T-helper 1 cell treated with Interleukin-12 subunit alpha and Interleukin-12 subunit beta and Interleukin-4 antibody, amounts not matched to agents 30 μg/mL and 1 μg/mL, for 36 hours (primary cell): ENCODE data around the gene RPL32.
"Not testable (repeated sequence)": the region's sequence is repeated elsewhere in the genome, so short reads cannot be mapped to it uniquely, and the experiment has no call there.

Experiments used
- H3K27ac Mint-ChIP-seq: one replicate; pipeline ENCODE4 v1.8.0; 2021; ENCODE audit warnings: mild to moderate bottlenecking, mixed read lengths
- H3K27me3 Mint-ChIP-seq: one replicate; pipeline ENCODE4 v1.8.0; 2021; ENCODE audit warnings: low read depth, mixed read lengths
- H3K36me3 Mint-ChIP-seq: one replicate; pipeline ENCODE4 v1.8.0; 2021; ENCODE audit warnings: low read depth, mixed read lengths
- H3K4me1 Mint-ChIP-seq: one replicate; pipeline ENCODE4 v1.8.0; 2021; ENCODE audit warnings: low read depth, mixed read lengths
- H3K4me3 Mint-ChIP-seq: one replicate; pipeline ENCODE4 v1.8.0; 2021; ENCODE audit warnings: mild to moderate bottlenecking, moderate library complexity, mixed read lengths
- H3K9me3 Mint-ChIP-seq: one replicate; pipeline ENCODE4 v1.8.0; 2021; ENCODE audit warnings: mixed read lengths

Gene RPL32

DNA sequence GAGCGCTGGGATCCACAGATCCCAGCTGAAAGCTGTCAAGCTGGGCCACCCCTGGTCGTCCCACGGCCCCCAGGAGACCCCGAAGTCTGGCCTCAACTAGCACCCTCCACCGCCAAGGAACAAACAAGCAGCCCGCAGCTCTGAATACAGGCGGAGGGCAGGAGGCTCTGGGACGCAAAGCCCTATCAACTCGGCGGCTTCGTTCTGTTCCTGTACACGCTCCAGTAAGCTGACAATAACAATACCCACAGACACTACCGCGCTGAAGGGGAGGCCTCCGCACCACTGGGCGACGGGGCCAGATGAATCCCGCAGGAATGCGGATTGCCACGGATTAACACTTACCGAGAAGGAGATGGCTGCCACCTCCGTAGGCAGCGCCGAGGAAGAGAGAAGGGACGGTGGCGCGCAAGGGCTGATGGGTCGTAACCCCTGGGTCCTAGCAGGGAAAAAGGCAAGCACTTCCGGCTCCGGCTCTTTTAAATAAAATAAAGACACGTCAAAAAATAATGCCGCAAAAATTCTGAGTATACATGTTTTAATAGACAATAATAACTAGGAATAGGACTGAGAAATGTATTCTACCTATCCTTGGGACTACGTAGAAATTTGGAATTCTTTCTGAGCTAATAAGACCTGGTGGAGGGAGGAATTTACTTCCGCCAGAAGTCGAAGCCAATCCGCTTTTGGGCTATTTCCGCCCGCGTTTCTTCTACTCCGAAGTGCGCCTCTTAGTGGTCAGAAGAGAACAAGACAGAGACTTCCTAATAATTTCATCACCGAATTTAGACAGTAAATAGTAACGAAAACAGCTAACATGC is at the start of gene RPL32:
TSS of gene RPL32 (minus strand) at position 417 of the 821 bp plus-strand sequence. CDS start 1,328 bp downstream, outside the sequence.
- Mint-ChIP-seq H3K9me3 (no peaks in the 10 kb centered on the region), H3K36me3 (peaks cover 43% of the 10 kb centered on the region), H3K4me1 (peaks cover 44% of the 10 kb centered on the region), H3K4me3 (peak within 1 kb of the TSS; percentile 98), H3K27ac (peak within 1 kb of the TSS; percentile 99), H3K27me3 (no peaks in the 10 kb centered on the region)

DNA sequence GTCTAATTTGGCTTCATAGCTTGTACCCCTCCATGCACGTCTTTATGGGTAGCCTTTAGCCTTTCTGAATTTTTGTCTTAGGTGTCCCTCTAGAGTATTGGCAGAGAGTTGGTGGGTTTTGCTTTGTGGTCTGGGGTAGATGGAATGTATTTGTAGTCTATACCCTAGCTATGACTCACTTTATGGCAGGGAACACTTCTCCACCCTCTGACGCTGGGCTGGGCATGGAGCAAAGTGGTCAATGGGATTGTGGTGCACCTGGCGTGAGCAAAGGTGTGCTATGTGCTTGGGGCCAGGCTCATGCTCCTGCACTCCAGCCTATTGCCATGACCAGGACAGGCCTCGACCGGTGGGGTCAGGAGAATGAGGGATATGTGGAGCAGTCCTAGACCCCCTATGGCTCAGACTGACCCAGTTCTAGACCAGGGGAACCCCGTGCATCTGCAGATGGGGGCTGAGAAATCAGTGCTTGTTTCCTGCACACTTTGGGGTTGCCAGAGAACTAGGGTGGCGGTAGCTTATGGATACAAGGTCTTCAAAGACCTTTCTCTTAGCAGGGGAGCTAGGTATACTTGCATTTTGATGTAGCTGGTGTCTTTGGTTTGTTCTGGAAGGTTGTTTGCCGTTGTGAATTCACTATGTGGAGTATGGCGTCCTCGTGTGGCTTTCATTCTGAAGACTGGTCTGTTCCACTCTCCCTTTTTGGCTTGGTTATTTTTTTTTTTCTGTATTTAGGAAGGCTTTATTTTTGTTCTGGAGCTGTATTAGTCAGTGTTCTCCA is 49.4 kb upstream of the RPL32 start:
- Mint-ChIP-seq H3K9me3 (no peaks in the 10 kb centered on the region), H3K27ac (no peak overlapping the region), H3K4me3 (no peak overlapping the region), H3K4me1 (peaks cover 13% of the 10 kb centered on the region), H3K36me3 (no peaks in the 10 kb centered on the region), H3K27me3 (peaks cover 44% of the 10 kb centered on the region)

DNA sequence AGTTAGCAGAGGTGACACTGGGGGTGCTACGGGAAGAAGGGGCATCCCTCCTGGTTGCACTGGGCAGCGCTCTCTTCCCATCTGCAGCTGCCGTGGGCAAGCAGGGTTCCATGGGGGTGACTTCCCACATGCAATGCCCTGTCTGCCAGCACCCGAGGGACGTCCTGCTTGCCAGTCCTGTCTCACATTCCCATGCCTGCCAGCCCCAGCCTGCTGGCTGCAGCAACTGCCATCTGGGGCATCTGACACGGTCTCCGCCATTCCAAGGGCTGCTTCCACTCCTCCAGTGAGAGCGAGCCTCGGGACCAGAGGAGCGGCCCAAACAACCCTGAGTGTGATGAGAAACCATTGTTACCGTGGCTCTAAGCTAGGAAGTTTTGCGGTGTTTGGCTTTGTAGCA is 45.4 kb upstream of the RPL32 start:
- Mint-ChIP-seq H3K27me3 (peaks cover 48% of the 10 kb centered on the region), H3K9me3 (no peaks in the 10 kb centered on the region), H3K4me1 (peaks cover 10% of the 10 kb centered on the region), H3K27ac (no peak overlapping the region), H3K4me3 (no peak overlapping the region), H3K36me3 (no peaks in the 10 kb centered on the region)

DNA sequence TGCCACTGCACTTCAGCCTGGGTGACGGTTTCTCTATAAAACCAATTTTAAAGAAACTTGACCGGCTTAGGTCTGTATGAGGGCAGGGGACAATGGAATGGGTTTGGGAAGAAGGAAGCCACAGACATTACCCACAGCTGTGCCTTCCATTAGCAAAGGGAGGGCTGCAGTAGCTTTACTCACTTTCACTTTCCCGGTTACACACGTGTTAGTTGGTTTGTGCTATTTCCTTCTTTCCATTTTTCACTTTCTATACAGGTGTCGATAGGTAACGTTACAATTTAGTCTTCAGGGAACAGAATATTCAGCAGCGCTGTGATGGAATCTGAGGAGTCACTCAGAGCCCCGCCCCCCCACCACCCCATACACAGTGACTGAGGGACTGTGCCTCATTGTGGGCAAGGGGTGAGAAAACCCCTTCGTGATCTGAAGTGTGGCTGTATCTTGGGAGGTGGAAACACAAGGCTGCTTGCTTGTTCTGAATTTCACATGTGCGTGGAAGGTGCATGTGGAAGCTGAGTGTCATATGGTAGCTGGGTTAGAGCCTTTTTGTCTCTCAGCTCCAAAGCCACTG is 44.8 kb upstream of the RPL32 start:
- Mint-ChIP-seq H3K4me3 (no peak overlapping the region), H3K4me1 (peaks cover 9% of the 10 kb centered on the region), H3K27ac (no peak overlapping the region), H3K36me3 (no peaks in the 10 kb centered on the region), H3K9me3 (no peaks in the 10 kb centered on the region), H3K27me3 (peaks cover 49% of the 10 kb centered on the region)

DNA sequence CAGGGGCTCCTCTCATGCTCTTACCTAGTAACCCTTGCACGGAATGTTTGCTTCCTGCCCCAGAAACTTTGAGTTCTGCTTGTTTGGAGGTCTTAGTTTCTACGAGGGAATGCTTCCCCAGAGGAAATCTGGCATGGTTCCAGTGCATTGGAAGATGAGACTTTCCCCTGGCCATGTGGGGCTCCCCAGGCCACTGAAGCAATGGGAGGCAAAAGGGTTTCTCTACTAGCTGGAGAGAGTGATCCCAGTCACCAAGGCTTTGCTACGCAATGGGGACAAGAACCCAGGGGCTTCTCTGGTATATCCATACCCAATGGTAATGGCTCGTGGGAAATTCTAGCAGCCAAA is 44.2 kb upstream of the RPL32 start:
- Mint-ChIP-seq H3K27ac (no peak overlapping the region), H3K4me3 (no peak overlapping the region), H3K4me1 (peaks cover 9% of the 10 kb centered on the region), H3K27me3 (peaks cover 45% of the 10 kb centered on the region), H3K9me3 (no peaks in the 10 kb centered on the region), H3K36me3 (no peaks in the 10 kb centered on the region)

DNA sequence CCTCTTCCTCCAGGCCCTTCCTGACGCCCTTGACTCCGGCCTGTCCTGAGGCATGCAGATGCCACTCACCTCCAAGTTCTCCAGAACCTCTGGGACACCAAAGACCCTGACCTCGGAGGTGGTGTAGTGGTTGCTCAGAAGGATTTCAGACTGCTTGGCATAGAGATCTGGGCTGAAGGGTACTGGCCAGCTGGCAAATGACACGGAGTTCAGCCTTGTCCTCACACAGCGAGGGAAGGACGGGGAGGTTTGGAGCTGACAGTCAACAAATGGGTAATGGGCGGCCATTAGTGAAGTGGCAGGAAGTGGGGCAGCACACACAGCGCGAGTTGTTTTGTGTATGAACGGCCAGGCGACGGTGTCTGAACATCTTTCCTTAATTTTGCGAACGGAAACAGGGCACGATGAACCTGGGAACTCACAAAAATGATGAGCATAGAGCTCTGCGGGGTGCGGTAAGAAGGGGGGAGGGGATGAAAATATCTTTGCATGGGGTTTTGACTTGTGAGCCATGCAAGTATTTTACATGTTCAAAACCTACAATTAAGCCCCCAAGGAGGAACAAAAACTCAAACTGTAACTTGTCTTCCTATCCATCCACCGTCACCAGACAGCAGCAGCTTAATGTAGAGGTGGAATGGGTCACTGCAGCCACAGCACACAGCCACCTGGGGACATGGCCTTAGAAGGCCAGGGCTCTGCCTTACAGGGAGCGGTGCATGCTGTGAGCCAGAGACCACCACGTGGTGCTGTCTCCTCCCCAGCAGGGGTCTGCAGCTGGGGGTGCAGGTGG is 43.6 kb upstream of the RPL32 start:
- Mint-ChIP-seq H3K4me1 (peaks cover 9% of the 10 kb centered on the region), H3K27me3 (peaks cover 42% of the 10 kb centered on the region), H3K36me3 (no peaks in the 10 kb centered on the region), H3K4me3 (no peak overlapping the region), H3K9me3 (no peaks in the 10 kb centered on the region), H3K27ac (no peak overlapping the region)

DNA sequence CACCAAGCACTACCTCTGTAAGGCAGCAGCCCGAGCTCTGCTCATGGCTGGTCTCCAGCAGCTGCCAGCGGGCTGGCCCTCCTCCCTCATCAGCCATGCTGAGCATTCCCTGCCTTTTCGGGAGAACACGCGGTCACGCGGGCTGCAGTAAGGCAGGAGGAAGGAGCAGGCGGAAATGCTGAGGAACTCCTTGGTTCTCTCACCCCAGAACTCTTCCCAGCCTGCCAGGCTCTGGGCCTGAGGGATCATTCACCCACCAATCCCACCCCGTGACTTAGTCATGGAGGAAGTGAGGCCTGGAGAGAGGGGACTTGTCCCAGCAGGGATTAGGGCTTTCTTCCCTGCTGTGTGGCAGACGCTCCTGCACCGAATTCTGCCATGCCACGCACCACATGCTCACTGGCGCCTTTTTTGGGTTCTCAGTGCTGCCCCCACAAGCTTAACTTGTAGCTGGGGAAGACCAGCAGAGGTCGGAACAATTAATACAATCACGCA is 42.9 kb upstream of the RPL32 start:
- no peaks in the 10 kb centered on the region for H3K36me3 Mint-ChIP-seq
- peaks cover 37% of the 10 kb centered on the region for H3K27me3 Mint-ChIP-seq
- H3K27ac Mint-ChIP-seq, result no peak overlapping the region
- H3K4me3 Mint-ChIP-seq, result no peak overlapping the region
- H3K4me1 Mint-ChIP-seq, result peaks cover 9% of the 10 kb centered on the region
- H3K9me3 Mint-ChIP-seq, result no peaks in the 10 kb centered on the region

DNA sequence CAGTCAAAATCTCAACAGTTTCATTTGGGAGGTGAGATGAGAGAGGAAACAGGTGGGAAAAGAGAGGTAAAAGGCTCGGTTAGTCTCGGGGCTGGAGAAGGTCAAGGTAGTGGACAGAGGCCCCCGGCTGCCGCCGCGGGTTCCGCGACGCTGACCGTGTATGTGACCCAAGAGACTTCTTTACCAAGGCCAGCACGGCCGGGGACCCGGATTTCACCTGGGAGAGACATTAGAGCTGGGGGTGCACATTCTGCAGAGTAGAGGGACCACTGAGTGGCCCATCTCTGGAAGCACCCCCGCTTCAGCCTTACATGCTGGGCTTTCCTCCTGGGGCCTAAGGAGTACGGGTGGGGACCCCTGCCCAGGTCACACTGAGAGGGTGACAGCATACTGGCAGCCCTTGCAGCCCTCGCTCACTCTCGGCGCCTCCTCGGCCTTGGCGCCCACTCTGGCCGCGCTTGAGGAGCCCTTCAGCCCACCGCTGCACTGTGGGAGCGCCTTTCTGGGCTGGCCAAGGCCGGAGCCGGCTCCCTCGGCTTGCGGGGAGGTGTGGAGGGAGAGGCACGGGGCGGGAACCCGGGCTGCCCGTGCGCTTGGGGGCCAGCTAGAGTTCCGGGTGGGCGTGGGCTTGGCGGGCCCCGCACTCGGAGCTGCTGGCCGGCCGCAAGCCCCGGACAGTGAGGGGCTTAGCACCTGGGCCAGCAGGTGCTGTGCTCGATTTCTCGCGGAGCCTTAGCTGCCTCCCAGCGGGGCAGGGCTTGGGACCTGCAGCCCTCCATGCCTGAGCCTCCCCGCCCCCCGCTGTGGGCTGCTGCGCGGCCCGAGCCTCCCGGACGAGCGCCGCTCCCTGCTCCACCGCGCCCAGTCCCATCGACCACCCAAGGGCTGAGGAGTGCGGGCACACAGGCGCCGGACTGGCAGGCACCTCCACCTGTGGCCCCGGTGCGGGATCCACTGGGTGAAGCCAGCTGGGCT is 41.3 kb upstream of the RPL32 start:
- Mint-ChIP-seq H3K27ac (no peak overlapping the region), H3K4me1 (peaks cover 9% of the 10 kb centered on the region), H3K4me3 (no peak overlapping the region), H3K27me3 (peaks cover 37% of the 10 kb centered on the region), H3K36me3 (no peaks in the 10 kb centered on the region), H3K9me3 (no peaks in the 10 kb centered on the region)

DNA sequence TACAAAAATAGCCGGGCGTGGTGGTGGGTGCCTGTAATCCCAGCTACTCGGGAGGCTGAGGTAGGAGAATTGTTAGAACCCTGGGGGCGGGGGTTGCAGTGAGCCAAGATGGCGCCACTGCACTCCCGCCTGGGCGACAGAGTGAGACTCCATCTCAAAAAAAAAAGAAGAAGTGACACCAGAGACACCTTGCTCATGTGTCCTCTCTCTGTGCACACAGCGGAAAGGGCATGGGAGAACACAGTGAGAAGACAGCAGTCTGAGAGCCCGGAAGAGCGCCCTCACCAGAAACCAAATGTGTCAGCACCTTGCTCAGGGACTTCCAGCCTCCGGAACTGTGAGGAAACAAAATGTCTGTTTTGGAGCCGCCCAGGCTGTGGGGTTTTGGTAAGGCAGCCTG is 40.5 kb upstream of the RPL32 start:
- H3K4me3 Mint-ChIP-seq, H3K36me3 Mint-ChIP-seq, H3K9me3 Mint-ChIP-seq, H3K4me1 Mint-ChIP-seq, H3K27ac Mint-ChIP-seq: not testable (repeated sequence)
- peaks cover 29% of the 10 kb centered on the region for H3K27me3 Mint-ChIP-seq

DNA sequence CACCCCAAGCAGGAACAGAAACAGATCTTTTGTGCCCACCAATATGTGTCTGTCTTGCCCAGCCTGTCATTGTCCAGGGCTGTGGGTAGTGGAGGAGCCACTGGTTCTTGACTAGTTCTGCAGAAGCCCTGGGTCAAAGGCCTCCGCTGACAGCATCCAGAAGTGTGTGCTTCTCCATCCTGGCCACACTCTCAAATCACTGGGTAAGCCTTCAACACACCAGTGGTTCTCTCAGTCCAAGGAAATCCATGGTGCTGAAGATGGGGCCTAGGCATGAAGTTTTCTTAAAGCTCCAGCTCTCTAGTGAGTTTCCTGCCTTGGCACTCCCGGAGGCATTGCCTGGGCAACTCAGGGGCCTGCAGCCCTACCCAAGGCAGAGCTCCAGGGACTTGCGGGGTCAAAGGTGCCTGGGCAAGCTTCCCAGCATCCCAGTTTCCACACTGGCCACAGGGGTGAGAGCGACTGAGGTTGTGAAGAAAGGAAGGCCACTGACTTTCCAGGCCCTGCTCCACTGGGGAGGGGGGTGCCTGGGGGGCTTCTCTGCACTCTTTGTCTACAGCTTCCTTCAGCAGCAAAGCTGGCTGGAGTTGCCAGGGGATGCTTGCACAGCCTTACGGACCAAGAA is 37.9 kb upstream of the RPL32 start:
- no peaks in the 10 kb centered on the region for H3K4me1 Mint-ChIP-seq
- no peaks in the 10 kb centered on the region for H3K36me3 Mint-ChIP-seq
- peaks cover 25% of the 10 kb centered on the region for H3K27me3 Mint-ChIP-seq
- H3K9me3 Mint-ChIP-seq, result no peaks in the 10 kb centered on the region
- no peak overlapping the region for H3K27ac Mint-ChIP-seq
- H3K4me3 Mint-ChIP-seq, result no peak overlapping the region

DNA sequence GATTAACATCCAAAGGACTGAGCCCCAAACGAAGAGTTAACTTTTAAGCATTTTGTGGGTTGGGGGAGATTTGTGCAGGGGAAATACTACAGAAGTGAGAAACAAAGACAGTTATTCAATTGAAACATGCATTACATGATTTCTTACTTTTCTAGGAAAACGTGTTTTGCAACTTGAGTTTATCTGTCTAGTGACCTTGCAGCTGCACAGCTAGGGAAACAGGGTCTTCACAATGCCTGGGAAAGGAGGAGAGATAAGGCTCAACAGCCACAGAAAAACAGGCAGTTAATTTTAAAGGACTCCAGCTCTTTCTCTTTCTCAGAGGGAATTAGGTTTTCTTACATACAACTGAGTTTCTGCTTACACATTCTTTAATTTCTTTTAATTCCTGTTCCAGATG is 37.4 kb upstream of the RPL32 start:
- H3K4me3 Mint-ChIP-seq, H3K4me1 Mint-ChIP-seq, H3K36me3 Mint-ChIP-seq, H3K27ac Mint-ChIP-seq, H3K9me3 Mint-ChIP-seq: not testable (repeated sequence)
- H3K27me3 Mint-ChIP-seq, result peaks cover 25% of the 10 kb centered on the region

DNA sequence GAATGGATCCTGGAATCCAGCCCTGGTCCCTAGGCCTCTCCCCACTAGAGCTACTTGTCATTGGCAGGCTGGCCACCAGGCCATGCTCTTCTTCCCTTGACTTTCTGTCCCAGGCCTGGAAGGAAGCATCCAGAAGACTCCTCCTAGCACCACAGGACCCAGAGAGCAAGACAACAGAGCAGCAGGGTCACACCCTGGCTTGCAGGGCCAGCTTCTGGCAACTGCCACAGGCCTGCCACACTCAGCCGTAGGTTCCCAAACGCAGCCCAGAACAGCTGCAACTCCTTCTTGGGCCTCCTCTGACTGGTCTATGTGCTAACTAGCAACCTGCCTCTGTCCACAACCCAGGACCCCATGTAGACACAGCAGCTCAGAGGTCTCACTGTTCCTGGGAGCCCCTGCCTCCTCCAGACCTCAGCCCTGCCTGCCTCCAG is 36.8 kb upstream of the RPL32 start:
- peaks cover 21% of the 10 kb centered on the region for H3K27me3 Mint-ChIP-seq
- H3K36me3 Mint-ChIP-seq, result no peaks in the 10 kb centered on the region
- H3K4me3 Mint-ChIP-seq, result no peak overlapping the region
- H3K4me1 Mint-ChIP-seq, result no peaks in the 10 kb centered on the region
- H3K9me3 Mint-ChIP-seq, result no peaks in the 10 kb centered on the region
- H3K27ac Mint-ChIP-seq, result no peak overlapping the region

DNA sequence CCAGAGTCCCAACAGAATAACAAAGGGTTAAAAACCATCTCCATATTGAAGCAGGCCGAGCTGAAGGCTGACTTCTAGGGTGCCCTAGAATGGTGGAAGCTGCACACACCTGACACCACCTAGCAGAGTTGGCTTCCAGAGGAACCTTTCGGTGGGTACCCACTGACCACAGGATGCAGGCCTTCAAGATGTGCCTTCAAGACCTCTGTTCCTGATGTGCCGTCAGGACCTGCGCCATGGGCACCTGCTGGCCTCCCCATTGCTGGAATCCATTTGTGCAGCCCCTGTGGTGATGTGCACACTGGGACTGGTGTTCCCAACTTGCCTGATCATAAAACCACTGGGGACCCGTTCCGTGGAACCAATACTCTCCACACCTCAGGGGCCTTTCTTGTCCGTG is 35.7 kb upstream of the RPL32 start:
- H3K9me3 Mint-ChIP-seq, result no peaks in the 10 kb centered on the region
- H3K27ac Mint-ChIP-seq, result no peak overlapping the region
- no peaks in the 10 kb centered on the region for H3K4me1 Mint-ChIP-seq
- H3K36me3 Mint-ChIP-seq, result no peaks in the 10 kb centered on the region
- H3K4me3 Mint-ChIP-seq, result no peak overlapping the region
- peaks cover 25% of the 10 kb centered on the region for H3K27me3 Mint-ChIP-seq
